Esophagus muscularis mucosa (tissue), 4 donors: ENCODE measurements around the gene COX17.

Experiments used
- CTCF ChIP-seq, 3 experiments: fragments of 200-600 bp in 2 of 3; fragments of 450-650 bp in 1 of 3; sonication (generic) in 2 of 3; IDR thresholded peaks; one replicate each; pipeline ENCODE4 v1.5.1; 2017 to 2019; ENCODE audit warnings: antibody characterized with exemption in 3 of 3, mild to moderate bottlenecking in 2 of 3, moderate library complexity in 1 of 3
- EP300 ChIP-seq: sonication (generic); formaldehyde crosslinking; IDR thresholded peaks from one replicate; pipeline ENCODE4 v1.6.1; 2017; ENCODE audit warnings: antibody characterized with exemption
- POLR2A ChIP-seq: fragments of 450-650 bp; IDR thresholded peaks from one replicate; pipeline ENCODE4 v1.6.1; 2017; ENCODE audit warnings: antibody characterized with exemption, moderate library complexity, mild to moderate bottlenecking, low read depth

GRCh38 chr3:119620899-119621298 lies 56.3 kb downstream of the COX17 start:
- TF ChIP-seq CTCF (IDR thresholded peaks at IDR 0.05) (no peak), POLR2A (no peak), EP300 (no peak)
